H9 (cell line): ENCODE measurements around the gene L3MBTL4. TPM values are rescaled to one million over a fixed set of nuclear protein-coding genes. Genes with fewer than 3 reads are reported as not detected.

Experiments
- DNase-seq: peaks from one replicate; pipeline ENCODE4 v3.0.0-alpha.2; 2017
- H2AFZ ChIP-seq: one replicate; pipeline ENCODE4 v1.6.1; 2013; ENCODE audit warnings: mild to moderate bottlenecking, low read length, control low read depth, moderate library complexity
- H2AK5ac ChIP-seq: 2 replicates; pipeline ENCODE4 v1.6.1; 2013; ENCODE audit warnings: low read length, control low read depth, mixed read lengths; ENCODE audit not compliant: insufficient read length
- H2BK120ac ChIP-seq: one replicate; pipeline ENCODE4 v1.6.1; 2013; ENCODE audit warnings: low read depth, mild to moderate bottlenecking, low read length, control low read depth, inconsistent platforms; ENCODE audit not compliant: poor library complexity, severe bottlenecking
- H2BK12ac ChIP-seq: 2 replicates; pipeline ENCODE4 v1.6.1; 2013; ENCODE audit warnings: low read length, control low read depth, mixed read lengths, low read depth; ENCODE audit not compliant: insufficient read length
- H2BK15ac ChIP-seq: 2 replicates; pipeline ENCODE4 v1.6.1; 2013; ENCODE audit warnings: low read depth, low read length, control low read depth
- H2BK20ac ChIP-seq: one replicate; pipeline ENCODE4 v1.6.1; 2013; ENCODE audit warnings: low read depth, mild to moderate bottlenecking, low read length, control low read depth, inconsistent platforms; ENCODE audit not compliant: poor library complexity, severe bottlenecking
- H2BK5ac ChIP-seq: 2 replicates; pipeline ENCODE4 v1.6.1; 2013; ENCODE audit warnings: low read length, control low read depth, mixed read lengths; ENCODE audit not compliant: insufficient read length
- H3K14ac ChIP-seq: 2 replicates; pipeline ENCODE4 v1.6.1; 2013; ENCODE audit warnings: low read length, control low read depth; ENCODE audit not compliant: insufficient read depth
- H3K18ac ChIP-seq: 2 replicates; pipeline ENCODE4 v1.6.1; 2013; ENCODE audit warnings: low read depth, mild to moderate bottlenecking, mixed read lengths, low read length, control low read depth; ENCODE audit not compliant: insufficient read length
- H3K23ac ChIP-seq: 2 replicates; pipeline ENCODE4 v1.6.1; 2013; ENCODE audit warnings: low read length, control low read depth, mixed read lengths, low read depth; ENCODE audit not compliant: insufficient read length
- H3K23me2 ChIP-seq: 2 replicates; pipeline ENCODE4 v1.6.1; 2013; ENCODE audit warnings: low read depth, mild to moderate bottlenecking, mixed read lengths, low read length, control low read depth; ENCODE audit not compliant: insufficient read length, poor library complexity, severe bottlenecking
- H3K27ac ChIP-seq: 2 replicates; pipeline ENCODE4 v1.5.1; 2013; ENCODE audit warnings: low read length, control low read depth, mixed read lengths, low read depth; ENCODE audit not compliant: insufficient read length
- H3K27me3 ChIP-seq: 2 replicates; pipeline ENCODE4 v1.6.1; 2013; ENCODE audit warnings: low read length, control low read depth, inconsistent platforms; ENCODE audit not compliant: insufficient read depth
- H3K4ac ChIP-seq: 2 replicates; pipeline ENCODE4 v1.6.1; 2013; ENCODE audit warnings: low read depth, mild to moderate bottlenecking, control low read depth, inconsistent platforms, low read length, moderate library complexity
- H3K4me1 ChIP-seq: 2 replicates; pipeline ENCODE4 v1.6.1; 2013; ENCODE audit warnings: low read length, control low read depth, inconsistent platforms; ENCODE audit not compliant: insufficient read depth
- H3K4me2 ChIP-seq: 2 replicates; pipeline ENCODE4 v1.6.1; 2013; ENCODE audit warnings: low read length, control low read depth, mixed read lengths; ENCODE audit not compliant: insufficient read length, insufficient read depth
- H3K56ac ChIP-seq: 2 replicates; pipeline ENCODE4 v1.6.1; 2013; ENCODE audit warnings: low read depth, mild to moderate bottlenecking, mixed read lengths, low read length, control low read depth; ENCODE audit not compliant: insufficient read length
- H3K79me1 ChIP-seq: 2 replicates; pipeline ENCODE4 v1.6.1; 2013; ENCODE audit warnings: low read depth, mild to moderate bottlenecking, moderate library complexity, low read length, control low read depth, inconsistent platforms; ENCODE audit not compliant: insufficient read depth, poor library complexity, severe bottlenecking
- H3K79me2 ChIP-seq: 2 replicates; pipeline ENCODE4 v1.6.1; 2013; ENCODE audit warnings: low read length, control low read depth, inconsistent platforms; ENCODE audit not compliant: insufficient read depth
- H3K9ac ChIP-seq: 2 replicates; pipeline ENCODE4 v1.6.1; 2013; ENCODE audit warnings: low read length, control low read depth, mixed read lengths; ENCODE audit not compliant: insufficient read length; ENCODE audit errors: extremely low read depth
- H3K9me3 ChIP-seq: one replicate; pipeline ENCODE4 v1.6.1; 2013; ENCODE audit warnings: low read depth, low read length, inconsistent platforms; ENCODE audit not compliant: control insufficient read depth
- H3T11ph ChIP-seq: one replicate; pipeline ENCODE4 v1.6.1; 2013; ENCODE audit warnings: mild to moderate bottlenecking, low read length, control low read depth, inconsistent platforms
- H4K20me1 ChIP-seq: one replicate; pipeline ENCODE4 v1.6.1; 2013; ENCODE audit not compliant: control insufficient read depth, insufficient read length, insufficient read depth
- H4K5ac ChIP-seq: 2 replicates; pipeline ENCODE4 v1.6.1; 2013; ENCODE audit warnings: low read depth, mild to moderate bottlenecking, mixed read lengths, low read length, control low read depth; ENCODE audit not compliant: insufficient read length
- H4K8ac ChIP-seq: replicated peaks from 2 replicates; pipeline ENCODE4 v1.6.1; 2013; ENCODE audit warnings: low read length, control low read depth, mixed read lengths, low read depth; ENCODE audit not compliant: insufficient read length
- H4K91ac ChIP-seq: 2 replicates; pipeline ENCODE4 v1.6.1; 2013; ENCODE audit warnings: low read depth, mild to moderate bottlenecking, moderate library complexity, mixed read lengths, low read length, control low read depth; ENCODE audit not compliant: insufficient read length
- H3K27ac Mint-ChIP-seq, 3 experiments: 2 replicates in 2 of 3; 3 replicates in 1 of 3; pipeline ENCODE4 v1.8.0; 2020 to 2021; ENCODE audit warnings: mixed read lengths in 3 of 3, mild to moderate bottlenecking in 1 of 3, moderate library complexity in 1 of 3
- H3K27me3 Mint-ChIP-seq: 2 replicates; pipeline ENCODE4 v1.8.0; 2021; ENCODE audit warnings: low read depth, mild to moderate bottlenecking, moderate library complexity, mixed read lengths
- H3K36me3 Mint-ChIP-seq, 3 experiments: 2 replicates in 2 of 3; 3 replicates in 1 of 3; pipeline ENCODE4 v1.8.0; 2020 to 2021; ENCODE audit warnings: low read depth in 3 of 3, mixed read lengths in 3 of 3; ENCODE audit not compliant: insufficient read depth in 1 of 3
- H3K4me1 Mint-ChIP-seq, 2 experiments: 2 replicates each; pipeline ENCODE4 v1.8.0; 2020; ENCODE audit warnings: mixed read lengths in 2 of 2
- H3K4me3 Mint-ChIP-seq, 2 experiments: 2 replicates in 1 of 2; 3 replicates in 1 of 2; pipeline ENCODE4 v1.8.0; 2020 to 2021; ENCODE audit warnings: mild to moderate bottlenecking in 2 of 2, mixed read lengths in 2 of 2, moderate library complexity in 1 of 2
- H3K9me3 Mint-ChIP-seq, 2 experiments: 2 replicates in 1 of 2; 3 replicates in 1 of 2; pipeline ENCODE4 v1.8.0; 2020; ENCODE audit warnings: mild to moderate bottlenecking in 2 of 2, mixed read lengths in 2 of 2, moderate library complexity in 1 of 2
- whole genome bisulfite sequencing: extraction: QIAGEN DNeasy Blood & Tissue Kit; methylation state at CpG from one replicate; pipeline ENCODE4 v1.1.7; 2013; ENCODE audit warnings: missing lambda C conversion rate, low lambda C conversion rate, mixed read lengths; ENCODE audit not compliant: insufficient read length; ENCODE audit errors: extremely low coverage; 5-methylcytosine and 5-hydroxymethylcytosine counted together
- total RNA-seq: library from RNA; stranded (reverse); gene quantifications from 2 replicates; pipeline ENCODE4 v1.2.1, GENCODE V29; 2021
- TF ChIP-seq, protein P1 (sequence below): fragments of 200-600 bp; sonication (generic); conservative IDR thresholded peaks from 3 replicates; pipeline ENCODE4 v1.8.0; 2021; ENCODE audit warnings: antibody characterized with exemption, mild to moderate bottlenecking

L3MBTL4 gene
- total RNA-seq, 1 experiment from 2014 or later = 1.9 TPM

DNA sequence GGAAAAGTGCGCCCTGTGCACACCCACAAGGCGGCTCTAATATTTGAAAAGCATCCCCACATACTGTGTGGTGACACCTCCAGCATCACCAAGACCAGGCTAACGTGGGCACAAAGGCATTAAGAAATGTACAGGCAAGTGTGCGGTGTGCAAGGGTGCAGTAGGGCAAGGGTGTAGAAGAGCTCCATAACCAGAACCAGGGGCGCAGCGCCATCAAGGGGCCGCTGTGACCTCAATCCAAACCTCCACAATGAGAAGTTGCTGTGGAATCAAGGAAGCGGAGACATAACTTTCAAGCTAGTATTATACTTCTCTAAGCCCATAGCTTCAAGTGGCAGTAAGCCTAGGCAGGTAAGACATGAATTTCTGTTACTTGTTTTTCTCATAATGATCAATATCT is 13.0 kb downstream of the L3MBTL4 start:
- Histone ChIP-seq H3K18ac (no peak overlapping the region), H2BK12ac (no peak overlapping the region), H3K23ac (no peak overlapping the region), H3K9me3 (no peaks in the 10 kb centered on the region), H3K14ac (no peak overlapping the region; the same call in 1 of the 2 replicates), H3K27ac (no peak overlapping the region), H3K79me1 (no peaks in the 10 kb centered on the region), H4K5ac (no peak overlapping the region), H3K4me2 (no peak overlapping the region), H3K9ac (no peak overlapping the region), H2BK20ac (no peak overlapping the region), H3K4ac (no peak overlapping the region), H2AK5ac (no peak overlapping the region), H3T11ph (no peak overlapping the region), H3K79me2 (no peaks in the 10 kb centered on the region), H2AFZ (no peak overlapping the region), H4K8ac (peak overlapping the region; percentile 87), H3K56ac (no peak overlapping the region), H2BK15ac (no peak overlapping the region), H2BK5ac (no peak overlapping the region), H3K4me1 (peaks cover 2% of the 10 kb centered on the region; the same call in 1 of the 2 replicates), H3K23me2 (peaks cover 3% of the 10 kb centered on the region), H2BK120ac (no peak overlapping the region), H4K91ac (no peak overlapping the region), H3K27me3 (no peaks in the 10 kb centered on the region), H4K20me1 (no peaks in the 10 kb centered on the region)
- H3K4me1 Mint-ChIP-seq = peaks cover 7 to 8% of the 10 kb centered on the region in 2 experiments
- no peak overlapping the region for H3K4me3 Mint-ChIP-seq
- H3K27ac Mint-ChIP-seq = no peak overlapping the region
- H3K36me3 Mint-ChIP-seq = no peaks in the 10 kb centered on the region
- H3K9me3 Mint-ChIP-seq = no peaks in the 10 kb centered on the region
- H3K27me3 Mint-ChIP-seq = no peaks in the 10 kb centered on the region
- TF ChIP-seq, protein P1, sequence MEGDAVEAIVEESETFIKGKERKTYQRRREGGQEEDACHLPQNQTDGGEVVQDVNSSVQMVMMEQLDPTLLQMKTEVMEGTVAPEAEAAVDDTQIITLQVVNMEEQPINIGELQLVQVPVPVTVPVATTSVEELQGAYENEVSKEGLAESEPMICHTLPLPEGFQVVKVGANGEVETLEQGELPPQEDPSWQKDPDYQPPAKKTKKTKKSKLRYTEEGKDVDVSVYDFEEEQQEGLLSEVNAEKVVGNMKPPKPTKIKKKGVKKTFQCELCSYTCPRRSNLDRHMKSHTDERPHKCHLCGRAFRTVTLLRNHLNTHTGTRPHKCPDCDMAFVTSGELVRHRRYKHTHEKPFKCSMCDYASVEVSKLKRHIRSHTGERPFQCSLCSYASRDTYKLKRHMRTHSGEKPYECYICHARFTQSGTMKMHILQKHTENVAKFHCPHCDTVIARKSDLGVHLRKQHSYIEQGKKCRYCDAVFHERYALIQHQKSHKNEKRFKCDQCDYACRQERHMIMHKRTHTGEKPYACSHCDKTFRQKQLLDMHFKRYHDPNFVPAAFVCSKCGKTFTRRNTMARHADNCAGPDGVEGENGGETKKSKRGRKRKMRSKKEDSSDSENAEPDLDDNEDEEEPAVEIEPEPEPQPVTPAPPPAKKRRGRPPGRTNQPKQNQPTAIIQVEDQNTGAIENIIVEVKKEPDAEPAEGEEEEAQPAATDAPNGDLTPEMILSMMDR = peak; percentile 75
- no CpG with 5 or more reads among the region's 8 CpGs for WGBS
- DNase-seq = peak; percentile 37
